Right atrium auricular region (tissue), 2 donors: ENCODE data around the gene MAEA. TPM values are rescaled to one million over a fixed set of nuclear protein-coding genes. Genes with fewer than 3 reads are reported as not detected.

Experiments
- DNase-seq: peaks from one replicate; pipeline ENCODE4 v3.0.0-alpha.2; 2019; ENCODE audit warnings: low spot score
- H3K27ac ChIP-seq, 2 donors: fragments of 200-600 bp; sonication (generic); 1 replicate in 1 of 2; 2 replicates in 1 of 2; pipeline ENCODE4 v1.5.1; 2016 to 2019
- H3K27me3 ChIP-seq, 2 donors: fragments of 200-600 bp; sonication (generic); one replicate each; pipeline versions ENCODE4 v1.5.1 to v1.6.0; 2017 to 2019
- H3K36me3 ChIP-seq: fragments of 200-600 bp; sonication (generic); one replicate; pipeline ENCODE4 v1.5.1; 2016
- H3K4me1 ChIP-seq, 2 donors: fragments of 200-600 bp; sonication (generic); one replicate each; pipeline versions ENCODE4 v1.5.1 to v1.6.0; 2017 to 2019
- H3K4me3 ChIP-seq, 2 donors: fragments of 200-600 bp; sonication (generic); 1 replicate in 1 of 2; 2 replicates in 1 of 2; pipeline ENCODE4 v1.5.1; 2017 to 2019; ENCODE audit warnings: mild to moderate bottlenecking in 1 of 2, moderate library complexity in 1 of 2
- H3K9me3 ChIP-seq, 2 donors: fragments of 200-600 bp; sonication (generic); one replicate each; pipeline ENCODE4 v1.5.1; 2019
- total RNA-seq, 2 donors: library from RNA; depleted of rRNA; stranded (reverse); fragments of >200 nt; gene quantifications; one replicate each; pipeline ENCODE4 v1.1.0, GENCODE V29; 2016
- TF ChIP-seq, protein P1 (sequence below), 2 donors: fragments of 200-600 bp; sonication (generic); IDR thresholded peaks; one replicate each; pipeline ENCODE4 v1.5.1; 2019; ENCODE audit warnings: antibody characterized with exemption in 2 of 2

The MAEA gene
- total RNA-seq, 2 donors from 2014 or later, result 46.0 to 51.7 TPM

DNA sequence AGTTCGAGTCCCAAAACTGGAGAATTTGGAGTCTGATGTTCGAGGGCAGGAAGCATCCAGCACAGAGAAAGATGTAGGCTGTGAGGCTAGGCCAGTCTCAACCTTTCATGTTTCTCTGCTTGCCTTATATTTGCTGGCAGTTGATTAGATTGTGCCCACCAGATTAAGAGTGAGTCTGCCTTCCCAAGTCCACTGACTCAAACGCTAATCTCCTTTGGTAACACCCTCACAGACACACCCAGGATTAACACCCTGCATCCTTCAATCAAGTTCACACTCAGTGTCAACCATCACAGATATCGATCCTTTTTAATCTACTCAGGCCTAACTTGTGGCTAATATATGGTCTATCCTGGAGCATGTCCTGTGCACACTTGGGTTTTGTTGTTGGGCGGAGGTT, 18.0 kb upstream of the MAEA start:
- TF ChIP-seq, protein P1, sequence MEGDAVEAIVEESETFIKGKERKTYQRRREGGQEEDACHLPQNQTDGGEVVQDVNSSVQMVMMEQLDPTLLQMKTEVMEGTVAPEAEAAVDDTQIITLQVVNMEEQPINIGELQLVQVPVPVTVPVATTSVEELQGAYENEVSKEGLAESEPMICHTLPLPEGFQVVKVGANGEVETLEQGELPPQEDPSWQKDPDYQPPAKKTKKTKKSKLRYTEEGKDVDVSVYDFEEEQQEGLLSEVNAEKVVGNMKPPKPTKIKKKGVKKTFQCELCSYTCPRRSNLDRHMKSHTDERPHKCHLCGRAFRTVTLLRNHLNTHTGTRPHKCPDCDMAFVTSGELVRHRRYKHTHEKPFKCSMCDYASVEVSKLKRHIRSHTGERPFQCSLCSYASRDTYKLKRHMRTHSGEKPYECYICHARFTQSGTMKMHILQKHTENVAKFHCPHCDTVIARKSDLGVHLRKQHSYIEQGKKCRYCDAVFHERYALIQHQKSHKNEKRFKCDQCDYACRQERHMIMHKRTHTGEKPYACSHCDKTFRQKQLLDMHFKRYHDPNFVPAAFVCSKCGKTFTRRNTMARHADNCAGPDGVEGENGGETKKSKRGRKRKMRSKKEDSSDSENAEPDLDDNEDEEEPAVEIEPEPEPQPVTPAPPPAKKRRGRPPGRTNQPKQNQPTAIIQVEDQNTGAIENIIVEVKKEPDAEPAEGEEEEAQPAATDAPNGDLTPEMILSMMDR (IDR thresholded peaks at IDR 0.05), result no peak
- Histone ChIP-seq H3K27ac (no peak overlapping the region), H3K36me3 (no peaks in the 10 kb centered on the region), H3K9me3 (peaks cover 0 to 8% of the 10 kb centered on the region in 2 donors), H3K27me3 (no peaks in the 10 kb centered on the region), H3K4me1 (no peaks in the 10 kb centered on the region), H3K4me3 (no peak overlapping the region)
- no peak for DNase-seq

DNA sequence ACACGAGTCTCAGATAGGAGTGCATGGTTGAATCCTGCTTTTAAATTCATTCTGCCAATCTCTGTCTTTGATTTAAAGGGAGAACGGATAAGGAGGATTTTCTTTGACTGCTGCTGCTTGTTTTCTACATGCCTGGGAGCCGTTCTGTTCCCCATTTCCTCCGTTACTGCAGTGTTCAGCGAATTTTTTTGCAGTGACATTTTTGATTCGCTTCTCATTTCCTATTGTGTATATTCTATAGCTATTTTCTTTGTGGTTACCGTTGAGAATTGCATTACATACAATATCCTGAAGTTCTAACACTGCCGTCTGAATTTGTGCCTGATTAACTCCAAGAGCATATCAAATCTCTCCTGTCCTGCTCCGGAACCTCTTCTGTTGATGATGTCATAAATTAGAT, 14.8 kb upstream of the MAEA start:
- H3K27me3 ChIP-seq, result no peaks in the 10 kb centered on the region
- H3K4me1 ChIP-seq, result no peaks in the 10 kb centered on the region
- no peaks in the 10 kb centered on the region for H3K36me3 ChIP-seq
- no peaks in the 10 kb centered on the region for H3K9me3 ChIP-seq
- no peak overlapping the region for H3K4me3 ChIP-seq
- H3K27ac ChIP-seq, result no peak overlapping the region
- no peak for DNase-seq
- TF ChIP-seq, protein P1 (IDR thresholded peaks at IDR 0.05), result no peak

DNA sequence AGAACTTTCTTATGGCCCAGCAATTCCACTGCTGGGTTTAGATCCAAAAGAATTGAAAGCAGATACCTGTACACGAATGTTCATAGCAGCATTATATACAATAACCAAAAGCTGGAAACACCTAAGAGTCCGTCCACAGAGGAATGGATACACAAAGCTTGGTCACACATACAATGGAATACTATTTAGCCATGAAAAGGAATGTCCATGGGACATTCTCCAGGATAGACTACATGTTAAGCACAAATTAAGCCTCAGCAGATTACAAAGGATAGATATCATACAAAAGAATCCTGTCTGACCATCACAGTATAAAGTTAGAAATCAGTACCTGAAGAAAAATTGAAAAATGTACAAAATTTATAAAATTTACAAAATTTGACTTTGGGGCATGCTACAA, 12.7 kb upstream of the MAEA start:
- Histone ChIP-seq H3K36me3 (no peaks in the 10 kb centered on the region), H3K4me3 (no peak overlapping the region), H3K9me3 (no peaks in the 10 kb centered on the region), H3K27me3 (no peaks in the 10 kb centered on the region), H3K27ac (no peak overlapping the region), H3K4me1 (no peaks in the 10 kb centered on the region)
- DNase-seq, result no peak
- TF ChIP-seq, protein P1 (IDR thresholded peaks at IDR 0.05), result no peak

DNA sequence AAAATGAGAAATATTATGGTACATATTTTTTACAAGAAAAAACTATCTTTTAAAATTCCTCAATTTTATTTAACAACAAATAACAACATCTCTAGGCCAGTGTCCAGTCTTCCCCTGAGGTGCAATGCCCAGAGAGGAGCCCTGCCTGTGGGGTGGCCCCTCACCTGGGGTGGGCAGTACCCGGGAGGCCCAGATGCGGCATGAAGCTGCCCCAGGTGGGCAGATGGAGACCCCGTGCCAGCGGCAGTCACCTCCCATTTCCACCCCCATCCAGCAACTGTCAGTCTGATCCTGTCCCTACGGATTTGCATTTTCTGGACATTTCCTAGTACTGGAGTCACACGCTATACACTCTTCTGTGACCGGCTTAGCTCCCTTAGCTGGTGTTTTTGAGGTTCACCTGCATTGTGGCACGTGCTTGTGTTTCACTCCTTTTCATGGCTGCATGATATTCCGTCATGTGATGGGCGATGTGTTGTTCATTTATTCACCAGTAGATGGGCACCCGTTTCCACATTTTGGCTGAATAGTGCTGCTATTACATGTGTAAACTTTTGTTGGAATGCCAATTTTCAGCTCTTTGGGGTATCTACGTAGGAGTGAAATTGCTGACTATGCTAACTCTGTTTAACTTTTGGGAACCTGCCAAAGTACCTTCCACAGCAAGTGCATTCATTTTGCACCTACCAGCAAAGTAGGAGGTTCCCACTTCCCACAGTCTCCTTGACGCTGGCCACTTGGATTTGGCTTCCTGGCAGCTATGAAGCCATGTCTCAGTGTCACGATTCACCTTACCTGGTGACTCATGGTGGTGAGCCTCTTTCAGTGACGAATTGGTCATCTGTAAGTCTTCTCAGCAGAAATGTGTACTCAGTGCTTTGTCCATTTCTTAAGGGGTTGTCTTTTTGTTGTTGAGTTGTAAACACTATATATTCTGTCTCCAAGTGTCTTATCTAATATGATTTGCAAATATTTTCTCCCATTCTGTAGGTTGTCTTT, 11.7 kb upstream of the MAEA start:
- Histone ChIP-seq H3K9me3 (no peaks in the 10 kb centered on the region), H3K27me3 (no peaks in the 10 kb centered on the region), H3K4me1 (no peaks in the 10 kb centered on the region), H3K27ac (no peak overlapping the region), H3K4me3 (no peak overlapping the region), H3K36me3 (no peaks in the 10 kb centered on the region)
- DNase-seq, result no peak
- TF ChIP-seq, protein P1 (IDR thresholded peaks at IDR 0.05), result no peak

DNA sequence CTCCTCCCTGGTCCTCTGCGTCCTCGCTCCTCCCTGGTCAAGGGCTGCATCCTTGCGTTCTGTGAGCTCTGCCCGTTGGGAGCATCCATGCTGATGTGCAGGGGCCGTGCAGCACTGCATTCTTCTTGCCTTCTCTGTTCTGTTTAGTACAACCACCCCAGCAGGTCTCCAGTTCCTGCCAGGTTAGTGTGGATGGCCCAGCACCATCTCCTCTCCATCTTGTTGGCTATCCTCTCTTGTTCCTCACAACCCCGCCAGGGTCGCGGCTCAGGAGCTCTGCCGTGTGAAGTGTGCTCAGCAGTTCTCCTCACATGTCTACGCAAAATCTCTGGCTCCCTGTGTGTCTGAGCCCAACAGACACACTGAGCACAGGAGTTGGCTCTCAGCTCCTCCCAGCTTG, 10.4 kb upstream of the MAEA start:
- Histone ChIP-seq H3K36me3 (no peaks in the 10 kb centered on the region), H3K27ac (no peak overlapping the region), H3K27me3 (no peaks in the 10 kb centered on the region), H3K9me3 (no peaks in the 10 kb centered on the region), H3K4me1 (no peaks in the 10 kb centered on the region), H3K4me3 (no peak overlapping the region)
- no peak for DNase-seq
- TF ChIP-seq, protein P1 (IDR thresholded peaks at IDR 0.05), result no peak
